K562 (cell line): ENCODE results near the gene PEX7. TPM values are rescaled to one million over a fixed set of nuclear protein-coding genes. Genes with fewer than 3 reads are reported as not detected.

Experiments
- ATAC-seq: fragments of 200-7000 bp; cut with Tn5 transposase; 3 replicates; pipeline ENCODE4 v1.9.1; 2020; ENCODE audit warnings: moderate library complexity
- BruUV-seq: library from RNA; stranded (reverse); fragments of 400-500 nt; replicated peaks from 2 replicates; lab custom pipeline; 2021; lab: Mats Ljungman, UMichigan
- CTCF ChIA-PET: fragments of 300-600 bp; formaldehyde crosslinking; extraction: SDS; loops from one replicate; lab custom pipeline; 2021; ENCODE audit warnings: low intra/inter-chr PET ratio; lab: Yijun Ruan, JAX
- POLR2A ChIA-PET: fragments of 300-600, 350-650 bp; sonication (Branson Sonifier 250); formaldehyde crosslinking; extraction: SDS; loops from one replicate; lab custom pipeline; 2021; ENCODE audit warnings: antibody characterized with exemption, inconsistent platforms; lab: Yijun Ruan, JAX
- DNase-seq, 4 experiments: peaks; one replicate each; pipeline versions ENCODE4 v3.0.0 to v3.0.0-alpha.2; 2011 to 2018; ENCODE audit warnings: low spot score in 3 of 4, mixed read lengths in 3 of 4; ENCODE audit errors: extremely low read depth in 1 of 4
- FAIRE-seq: peaks from 2 replicates; lab custom pipeline; 2011; peaks lifted over from hg19 to GRCh38; lab: Jason Lieb, UNC
- H2AFZ ChIP-seq: 2 replicates; pipeline ENCODE4 v1.6.0; 2011; ENCODE audit warnings: low read depth, low read length, control low read depth, inconsistent platforms
- H3K27ac ChIP-seq: fragments of 200-600 bp; 3 replicates; pipeline ENCODE4 v1.8.0; 2011; ENCODE audit warnings: low read depth, mild to moderate bottlenecking, control low read depth, inconsistent platforms, low read length, moderate library complexity, mixed read lengths; ENCODE audit errors: extremely low read depth
- H3K27me3 ChIP-seq, 2 experiments: fragments of 300-600 bp in 1 of 2; 2 replicates in 1 of 2; 3 replicates in 1 of 2; pipeline versions ENCODE4 v1.6.0 to v1.8.0; 2011; ENCODE audit warnings: inconsistent platforms in 2 of 2, low read length in 2 of 2, mild to moderate bottlenecking in 1 of 2, mixed read lengths in 1 of 2, moderate library complexity in 1 of 2; ENCODE audit not compliant: control insufficient read depth in 2 of 2, insufficient read depth in 2 of 2
- H3K36me3 ChIP-seq: fragments of 300-600 bp; 3 replicates; pipeline ENCODE4 v1.8.0; 2011; ENCODE audit warnings: mild to moderate bottlenecking, low read length, inconsistent platforms; ENCODE audit not compliant: control insufficient read depth, insufficient read depth
- H3K4me1 ChIP-seq, 2 experiments: fragments of 200-600 bp in 1 of 2; replicated peaks in 1 of 2; 2 replicates in 1 of 2; 3 replicates in 1 of 2; pipeline versions ENCODE4 v1.5.1 to v1.8.0; 2011; ENCODE audit warnings: inconsistent platforms in 2 of 2, low read length in 2 of 2, mild to moderate bottlenecking in 1 of 2, mixed read lengths in 1 of 2, moderate library complexity in 1 of 2; ENCODE audit not compliant: control insufficient read depth in 2 of 2, insufficient read depth in 2 of 2
- H3K4me2 ChIP-seq: 2 replicates; pipeline ENCODE4 v1.6.1; 2011; ENCODE audit warnings: low read length, control low read depth, inconsistent platforms, mixed read lengths; ENCODE audit not compliant: insufficient read depth
- H3K4me3 ChIP-seq: fragments of 200-600 bp; sonication (generic), shearing (Covaris generic); 2 replicates; pipeline ENCODE4 v1.5.1; 2016; ENCODE audit warnings: control low read depth, inconsistent platforms
- H3K79me2 ChIP-seq: fragments of 200-600 bp; 3 replicates; pipeline ENCODE4 v1.8.0; 2011; ENCODE audit warnings: low read length, inconsistent platforms; ENCODE audit not compliant: control insufficient read depth, insufficient read depth
- H3K9ac ChIP-seq, 2 experiments: 2 replicates each; pipeline versions ENCODE4 v1.6.0 to v1.6.1; 2011; ENCODE audit warnings: low read depth in 2 of 2, low read length in 2 of 2, control low read depth in 1 of 2, inconsistent platforms in 1 of 2, mild to moderate bottlenecking in 1 of 2, mixed read lengths in 1 of 2; ENCODE audit not compliant: insufficient read depth in 1 of 2
- H3K9me1 ChIP-seq: one replicate; pipeline ENCODE4 v1.6.0; 2011; ENCODE audit warnings: inconsistent platforms, mild to moderate bottlenecking, low read length, moderate library complexity; ENCODE audit not compliant: control insufficient read depth, insufficient read depth
- H3K9me3 ChIP-seq: replicated peaks from 2 replicates; pipeline ENCODE4 v1.5.1; 2011; ENCODE audit warnings: low read depth, low read length, inconsistent platforms; ENCODE audit not compliant: control insufficient read depth, insufficient read depth
- H4K20me1 ChIP-seq: replicated peaks from 2 replicates; pipeline ENCODE4 v1.6.1; 2011; ENCODE audit warnings: low read length, inconsistent platforms, mixed read lengths; ENCODE audit not compliant: control insufficient read depth, insufficient read depth
- DDX20 ChIP-seq: fragments of 450-650 bp; IDR thresholded peaks from 2 replicates; pipeline ENCODE4 v1.6.1; 2016; ENCODE audit warnings: missing genetic modification characterization, low read depth, mild to moderate bottlenecking, missing compliant biosample characterization, moderate library complexity
- KLF13 ChIP-seq: fragments of 450-650 bp; IDR thresholded peaks from 2 replicates; pipeline ENCODE4 v1.6.1; 2016; ENCODE audit warnings: missing genetic modification characterization, low read depth, mild to moderate bottlenecking, missing compliant biosample characterization, moderate library complexity, borderline replicate concordance
- NCOA4 ChIP-seq: fragments of 450-650 bp; IDR thresholded peaks from 2 replicates; pipeline ENCODE4 v1.6.1; 2018; ENCODE audit warnings: mild to moderate bottlenecking; ENCODE audit not compliant: partially characterized antibody
- NR2F6 ChIP-seq: fragments of 450-650 bp; formaldehyde crosslinking; IDR thresholded peaks from 2 replicates; pipeline ENCODE4 v1.4.0; 2020; ENCODE audit warnings: mild to moderate bottlenecking
- PHF20 ChIP-seq: fragments of 450-650 bp; IDR thresholded peaks from 2 replicates; pipeline ENCODE4 v1.6.1; 2018; ENCODE audit not compliant: partially characterized antibody
- RBM14 ChIP-seq: fragments of 200-400 bp; formaldehyde crosslinking; IDR thresholded peaks from 2 replicates; pipeline ENCODE4 v1.6.1; 2018; ENCODE audit warnings: low read depth, mild to moderate bottlenecking, low read length, moderate library complexity, borderline replicate concordance; ENCODE audit not compliant: insufficient read depth
- SPI1 ChIP-seq: IDR thresholded peaks from 2 replicates; pipeline ENCODE4 v1.6.1; 2011; ENCODE audit warnings: low read depth, low read length, control low read depth, borderline replicate concordance
- ZC3H4 ChIP-seq: sonication (generic); formaldehyde crosslinking; IDR thresholded peaks from 2 replicates; pipeline ENCODE4 v1.9.0; 2021; ENCODE audit warnings: missing genetic modification reagents, borderline replicate concordance
- ZC3H8 ChIP-seq: fragments of 450-650 bp; IDR thresholded peaks from 2 replicates; pipeline ENCODE4 v1.6.1; 2017
- WGBS: fragments of 100-300 bp; shearing (Covaris generic); methylation state at CpG from one replicate; pipeline ENCODE4 v1.1.6; 2016; ENCODE audit warnings: low coverage, mixed read lengths; ENCODE audit not compliant: insufficient coverage; ENCODE audit errors: missing lambda C conversion rate; 5-methylcytosine and 5-hydroxymethylcytosine counted together
- in situ Hi-C: fragments of 300-500 bp; cut with MboI; formaldehyde crosslinking; loops from 4 replicates; pipeline ENCODE4 v1.15.0; 2018; ENCODE audit warnings: inconsistent platforms, mixed read lengths
- intact Hi-C: fragments of 100-400 bp; cut with micrococcal nuclease; formaldehyde crosslinking; loops from 2 replicates; pipeline ENCODE4 v1.14.2; 2022
- polyA plus RNA-seq, 8 experiments: library from polyadenylated mRNA; depleted of rRNA in 4 of 8; stranded (reverse) in 5 of 8; unstranded in 3 of 8; fragments of >200 nt; fragmentation: Nextera tagmentation in 2 of 8; fragmentation: Illumina TruSeq in 1 of 8; extraction: Ambion mirVana in 2 of 8; extraction: Trizol in 1 of 8; gene quantifications; 2 replicates each; pipeline versions ENCODE4 v1.2.1 to v1.2.3, GENCODE V29; 2011 to 2014; ENCODE audit warnings: inconsistent platforms in 1 of 8, missing spikeins in 1 of 8
- total RNA-seq, 7 experiments: library from RNA; depleted of rRNA in 6 of 7; stranded (reverse); fragments of >200 nt in 6 of 7; fragmentation: Illumina TruSeq in 2 of 7; extraction: Trizol in 2 of 7; gene quantifications; 2 replicates each; pipeline versions ENCODE4 v1.2.1 to v1.2.3, GENCODE V29; 2011 to 2021; ENCODE audit warnings: low replicate concordance in 1 of 7

Gene PEX7
- total and polyA plus RNA-seq, 9 of the 15 experiments (the other 6 are each of a cell fraction or from before 2014, with no cell fraction given), result 1.6 to 12.9 (median 9.1) TPM

DNA sequence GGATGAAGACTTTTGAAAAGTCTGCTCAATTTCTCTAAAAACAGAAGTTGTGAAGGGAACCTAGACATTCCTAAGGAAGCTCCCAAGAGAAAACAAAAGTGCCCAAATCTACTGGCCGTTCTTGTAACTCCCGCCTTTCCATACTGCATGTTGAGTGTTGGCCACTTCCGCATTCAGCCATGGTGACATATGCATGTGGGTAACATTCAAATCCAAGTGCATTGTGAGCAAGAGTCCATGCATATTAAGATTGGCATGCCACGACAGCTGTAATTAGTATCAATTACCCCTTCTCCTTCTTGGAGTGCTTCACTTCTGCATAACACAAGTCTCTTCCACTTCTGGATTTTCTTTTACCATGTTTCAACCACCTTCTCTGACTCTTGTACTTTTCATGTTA, 108.1 kb downstream of the PEX7 start:
- POLR2A ChIA-PET, result interaction anchor here (0.6 to 0.7 kb wide), 2 partner anchors 12 to 110 kb away, joined by 3 read pairs; no protein-coding TSS in a partner anchor
- no peaks in the 10 kb centered on the region for H3K9me3 ChIP-seq
- no peak for FAIRE-seq
- WGBS, result 6% methylated on average over 4 of the region's 4 CpGs
- no peaks in the 10 kb centered on the region for H3K79me2 ChIP-seq
- H3K4me2 ChIP-seq, result no peak overlapping the region
- H3K4me1 ChIP-seq, result no peaks in the 10 kb centered on the region
- in situ Hi-C loops, result no loop called here
- no peaks in the 10 kb centered on the region for H3K9me1 ChIP-seq
- intact Hi-C loops, result no loop called here
- TF ChIP-seq KLF13 (tag) (no peak), SPI1 (peak; percentile 81; the same call in 1 of the 2 replicates), ZC3H8 (no peak)
- H3K4me3 ChIP-seq, result no peak overlapping the region
- no peak overlapping the region for H3K27ac ChIP-seq
- peaks cover 15 to 25% of the 10 kb centered on the region in 2 experiments for H3K27me3 ChIP-seq
- peak overlapping the region; percentile 27 for H2AFZ ChIP-seq
- H3K9ac ChIP-seq, result no peak overlapping the region
- no peaks in the 10 kb centered on the region for H4K20me1 ChIP-seq
- no peaks in the 10 kb centered on the region for H3K36me3 ChIP-seq
- no peak for ATAC-seq
- BruUV-seq, result no TSS peak
- no peak for DNase-seq
- CTCF ChIA-PET, result no interaction called here

DNA sequence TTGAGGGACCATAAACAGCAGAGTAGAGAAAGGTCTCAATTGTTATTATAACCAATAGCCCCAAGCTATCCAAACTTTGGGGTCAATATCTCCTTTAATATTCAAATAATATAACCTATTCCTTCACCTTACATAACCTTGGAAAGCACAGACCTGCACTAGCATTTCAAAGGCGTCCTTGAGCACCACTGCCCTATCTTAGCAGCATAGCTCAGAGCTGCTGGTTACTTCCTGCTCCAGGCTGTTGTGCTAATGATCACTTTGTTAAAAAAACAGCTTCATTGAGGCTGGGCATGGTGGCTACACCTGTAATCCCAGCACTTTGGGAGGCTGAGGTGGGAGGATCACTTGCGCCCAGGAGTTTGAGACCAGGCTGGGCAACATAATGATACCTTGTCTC, 110.2 kb downstream of the PEX7 start:
- in situ Hi-C loops, result no loop called here
- Histone ChIP-seq H3K4me1 (no peaks in the 10 kb centered on the region), H3K27ac (no peak overlapping the region), H3K79me2 (no peaks in the 10 kb centered on the region), H3K9me3 (no peaks in the 10 kb centered on the region), H3K4me2 (no peak overlapping the region)
- ATAC-seq (no peak), FAIRE-seq (no peak)
- ChIA-PET CTCF (no interaction called here), POLR2A (interaction anchor here (1.2 kb wide), 1 partner anchor 36 kb away, joined by 3 read pairs; no protein-coding TSS in a partner anchor)
- no TSS peak for BruUV-seq
- intact Hi-C loops, result no loop called here
- 11% methylated on average over 2 of the region's 2 CpGs for WGBS
- TF ChIP-seq NCOA4, result no peak
- TF ChIP-seq DDX20 (tag), result no peak
- no peak for TF ChIP-seq ZC3H4 (CRISPR knock-in tag)
- TF ChIP-seq PHF20, result no peak
- no peak for TF ChIP-seq RBM14
- TF ChIP-seq NR2F6 (CRISPR knock-in tag), result no peak
- TF ChIP-seq, all 486 proteins: peak for 0
- Histone ChIP-seq H3K4me3 (no peak overlapping the region), H2AFZ (no peak overlapping the region), H3K36me3 (no peaks in the 10 kb centered on the region), H4K20me1 (no peaks in the 10 kb centered on the region), H3K27me3 (peaks cover 18 to 32% of the 10 kb centered on the region in 2 experiments), H3K9me1 (no peaks in the 10 kb centered on the region), H3K9ac (no peak overlapping the region)
- no peak for DNase-seq
